Measurements from ENCODE around the gene ATP2B2.

DNA sequence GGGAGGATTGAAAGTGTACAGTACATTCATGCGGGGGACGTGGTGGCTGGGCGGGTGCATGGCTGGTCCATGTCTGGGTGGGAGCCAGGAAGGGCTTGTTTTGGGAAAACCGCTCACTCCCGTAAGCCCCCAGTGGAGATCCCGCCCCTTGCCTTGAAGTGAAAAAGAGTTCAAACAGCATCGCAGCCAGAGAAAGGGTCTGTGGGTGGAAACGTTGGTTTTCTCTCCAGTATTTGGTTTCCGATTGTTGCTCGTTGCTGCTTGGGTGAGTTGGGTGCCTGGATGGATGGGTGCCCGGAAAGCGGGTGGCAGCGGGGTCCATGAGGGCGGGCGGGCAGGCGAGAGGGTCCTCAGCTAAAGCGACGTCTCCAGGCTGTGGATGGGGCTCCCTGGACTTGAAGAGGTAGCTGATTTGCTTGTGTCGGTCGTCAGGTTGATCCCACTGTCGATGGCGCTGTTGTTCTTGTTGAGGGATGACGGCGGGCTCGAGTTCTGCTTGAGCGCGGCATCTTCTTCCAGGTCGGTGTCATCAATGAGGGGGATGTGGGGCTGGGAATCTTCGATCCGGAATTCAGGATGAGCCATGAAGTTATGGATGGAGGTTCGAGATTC lies 176.8 kb downstream of the ATP2B2 start:
- TF ChIP-seq CTCF (IDR thresholded peaks at IDR 0.05) (no peak), POLR2A (IDR thresholded peaks at IDR 0.05) (no peak)

Measured in right lobe of liver (tissue), 4 donors.